ENCODE measurements around the gene NTSR1.

DNA sequence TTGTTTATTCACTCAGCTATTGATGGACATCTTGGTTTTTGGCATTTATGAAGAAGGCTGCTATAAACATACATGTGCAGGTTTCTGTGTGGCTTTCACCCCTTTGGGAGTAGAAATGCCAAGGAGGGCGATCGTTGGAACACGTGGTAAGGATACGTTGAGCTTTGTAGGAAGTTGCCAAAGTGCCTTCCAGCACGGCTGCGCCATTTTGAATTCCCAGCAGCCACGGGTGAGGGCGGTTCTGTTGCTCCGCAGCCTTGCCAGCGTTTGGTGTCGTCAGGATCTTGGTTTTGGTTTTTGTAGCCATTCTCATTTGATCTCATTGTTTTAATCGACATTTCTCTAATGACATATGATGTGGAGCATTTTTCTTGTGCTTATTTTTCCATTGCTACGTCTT, 21.8 kb downstream of the NTSR1 start:
- no peak for TF ChIP-seq HDAC6 (IDR thresholded peaks at IDR 0.05; ENCODE audit: low read depth, low read length)
- TF ChIP-seq POLR2A (IDR thresholded peaks at IDR 0.05; ENCODE audit: control extremely low read depth in 1 of 2, low read depth in 2 of 2, low read length in 2 of 2): no peak
